Measurements from ENCODE around the gene NUP205. TPM values are rescaled to one million over a fixed set of nuclear protein-coding genes. Genes with fewer than 3 reads are reported as not detected.

NUP205 gene
- total and polyA plus RNA-seq, 2 of the 13 experiments (the other 11 are each of a cell fraction or from before 2014, with no cell fraction given): 46.2 to 87.2 TPM

GRCh38 chr7:135512135-135512887, 45.4 kb upstream of the NUP205 start (continued):
- TF ChIP-seq ZNF710 (CRISPR knock-in tag; IDR thresholded peaks at IDR 0.05; ENCODE audit: borderline replicate concordance): no peak
- 0 out of 2 replicates have a peak, but pooled peaks have one; percentile 32 for TF ChIP-seq ERF (CRISPR knock-in tag; IDR thresholded peaks at IDR 0.05)
- TF ChIP-seq REXO4 (CRISPR knock-in tag; IDR thresholded peaks at IDR 0.05; ENCODE audit: borderline replicate concordance): no peak
- no peak for TF ChIP-seq KAT2B (IDR thresholded peaks at IDR 0.05; ENCODE audit: borderline replicate concordance, low read depth, low read length)
- no peak for TF ChIP-seq U2AF1 (optimal IDR thresholded peaks at IDR 0.05; ENCODE audit: low read depth, low read length)
- no peak for TF ChIP-seq ZNF138 (CRISPR knock-in tag; IDR thresholded peaks at IDR 0.05; ENCODE audit: low read depth)
- TF ChIP-seq ELF3 (CRISPR knock-in tag; IDR thresholded peaks at IDR 0.05): 0 out of 2 replicates have a peak, but pooled peaks have one; percentile 28
- no peak for TF ChIP-seq ARNTL (CRISPR knock-in tag; IDR thresholded peaks at IDR 0.05)
- no peak for TF ChIP-seq IKZF4 (CRISPR knock-in tag; IDR thresholded peaks at IDR 0.05; ENCODE audit: borderline replicate concordance, low read depth, not compliant biosample characterization)
- no peak for TF ChIP-seq TSC22D2 (CRISPR knock-in tag; IDR thresholded peaks at IDR 0.05; ENCODE audit: borderline replicate concordance)
- TF ChIP-seq IRF9 (CRISPR knock-in tag; IDR thresholded peaks at IDR 0.05; ENCODE audit: borderline replicate concordance): no peak
- peak; percentile 92 for TF ChIP-seq ARID3A (IDR thresholded peaks at IDR 0.05; ENCODE audit: low read depth, low read length)
- no peak for TF ChIP-seq ZNF569 (CRISPR knock-in tag; IDR thresholded peaks at IDR 0.05; ENCODE audit: borderline replicate concordance)
- no peak for TF ChIP-seq ATRX (CRISPR knock-in tag; IDR thresholded peaks at IDR 0.05; ENCODE audit: borderline replicate concordance)
- TF ChIP-seq ZNF260 (CRISPR knock-in tag; IDR thresholded peaks at IDR 0.05; ENCODE audit: borderline replicate concordance, low read depth): no peak
- no peak for TF ChIP-seq ZNF446 (CRISPR knock-in tag; IDR thresholded peaks at IDR 0.05)
- TF ChIP-seq NR2F6 (IDR thresholded peaks at IDR 0.05): 0 out of 2 replicates have a peak, but pooled peaks have one; percentile 15
- TF ChIP-seq NR2F6 (CRISPR knock-in tag; IDR thresholded peaks at IDR 0.05): no peak
- no peak for TF ChIP-seq CC2D1A (CRISPR knock-in tag; IDR thresholded peaks at IDR 0.05)
- TF ChIP-seq ZNF609 (CRISPR knock-in tag; IDR thresholded peaks at IDR 0.05; ENCODE audit: borderline replicate concordance): no peak

All from HepG2 (cell line).